ENCODE results near the gene KIF20B.

The KIF20B gene

DNA sequence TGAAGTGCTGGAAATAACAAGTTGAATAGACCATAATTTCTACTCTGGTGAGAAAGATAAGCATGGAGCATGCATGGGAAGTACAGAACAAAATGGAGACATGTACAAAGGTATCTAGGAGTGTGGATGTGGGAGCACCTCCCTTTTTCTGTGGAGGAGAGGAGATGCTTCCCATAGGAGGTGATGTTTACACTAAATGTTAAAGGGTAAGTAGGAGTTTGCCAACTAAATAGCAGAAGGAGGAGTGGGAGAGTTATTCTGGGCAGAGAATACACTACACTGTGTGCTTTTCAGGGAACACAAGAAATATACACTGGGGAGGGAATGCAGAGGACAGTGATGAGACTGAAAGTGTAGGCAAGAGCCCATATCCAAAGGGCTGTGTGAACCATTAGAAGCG lies 35.3 kb upstream of the KIF20B start:
- Mint-ChIP-seq H3K27ac (no peak overlapping the region), H3K36me3 (ENCODE audit: low read depth) (no peaks in the 10 kb centered on the region), H3K9me3 (no peaks in the 10 kb centered on the region), H3K27me3 (no peaks in the 10 kb centered on the region), H3K4me1 (ENCODE audit: low read depth) (peaks cover 9% of the 10 kb centered on the region), H3K4me3 (no peak overlapping the region)
- intact Hi-C loops (cut with micrococcal nuclease) = no loop called here

DNA sequence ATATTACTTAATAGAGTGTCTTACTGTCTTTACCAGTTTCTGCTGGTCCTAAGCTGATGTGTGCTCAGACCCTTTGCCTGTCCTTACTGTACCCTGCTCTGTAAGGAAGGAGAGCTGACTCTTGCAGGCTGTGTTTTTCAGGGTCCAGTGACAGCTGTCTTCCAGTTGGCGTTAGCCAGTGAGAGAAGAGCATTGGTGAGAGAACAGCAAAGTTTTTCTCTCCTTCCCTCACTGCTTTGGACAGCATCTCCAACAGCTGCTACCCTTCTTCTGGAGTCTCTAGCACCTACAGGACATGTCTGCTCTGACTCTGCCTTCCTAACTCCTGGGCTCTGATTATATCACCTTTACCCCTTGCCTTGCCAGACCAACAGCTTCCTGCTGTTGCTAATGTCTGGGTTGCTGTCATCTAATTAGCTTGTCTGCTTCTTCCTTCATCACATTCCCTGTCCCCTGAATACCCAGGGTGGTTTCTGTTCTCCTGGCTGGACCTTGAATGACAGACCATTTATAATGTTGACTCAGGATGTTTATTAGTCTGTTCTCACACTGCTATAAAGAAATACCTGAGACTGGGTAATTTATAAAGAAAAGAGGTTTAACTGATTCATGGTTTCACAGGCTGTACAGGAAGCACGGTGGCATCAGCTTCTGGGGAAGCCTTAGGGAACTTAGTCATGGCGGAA lies 32.9 kb upstream of the KIF20B start:
- Mint-ChIP-seq H3K4me1 (ENCODE audit: low read depth) (peaks cover 9% of the 10 kb centered on the region), H3K9me3 (no peaks in the 10 kb centered on the region), H3K27me3 (no peaks in the 10 kb centered on the region), H3K4me3 (no peak overlapping the region), H3K27ac (no peak overlapping the region), H3K36me3 (ENCODE audit: low read depth) (no peaks in the 10 kb centered on the region)
- intact Hi-C loops (cut with micrococcal nuclease) = no loop called here

DNA sequence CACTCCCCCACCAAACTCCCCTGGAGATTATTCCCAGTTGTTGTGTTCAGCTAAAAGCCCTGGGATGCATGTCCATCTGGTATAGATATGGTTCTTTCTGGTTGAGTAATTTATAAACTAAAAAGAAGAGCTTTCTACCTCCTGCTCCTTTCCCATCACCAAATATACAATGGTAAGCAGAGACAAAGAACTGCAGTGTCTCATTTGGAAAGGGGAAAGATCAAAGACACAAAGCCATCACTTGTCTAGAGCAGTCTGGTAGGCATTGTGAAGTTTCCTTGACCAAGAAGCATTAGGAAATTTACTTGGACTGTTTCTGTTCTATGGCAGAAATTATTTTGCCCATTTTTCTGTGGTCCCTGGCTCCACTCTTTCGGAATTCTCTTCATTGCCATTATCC lies 31.4 kb upstream of the KIF20B start:
- intact Hi-C loops (cut with micrococcal nuclease) = no loop called here
- H3K4me3 Mint-ChIP-seq = no peak overlapping the region
- H3K27me3 Mint-ChIP-seq = no peaks in the 10 kb centered on the region
- no peak overlapping the region for H3K27ac Mint-ChIP-seq
- H3K4me1 Mint-ChIP-seq (ENCODE audit: low read depth) = peaks cover 9% of the 10 kb centered on the region
- H3K36me3 Mint-ChIP-seq (ENCODE audit: low read depth) = no peaks in the 10 kb centered on the region
- no peaks in the 10 kb centered on the region for H3K9me3 Mint-ChIP-seq

DNA sequence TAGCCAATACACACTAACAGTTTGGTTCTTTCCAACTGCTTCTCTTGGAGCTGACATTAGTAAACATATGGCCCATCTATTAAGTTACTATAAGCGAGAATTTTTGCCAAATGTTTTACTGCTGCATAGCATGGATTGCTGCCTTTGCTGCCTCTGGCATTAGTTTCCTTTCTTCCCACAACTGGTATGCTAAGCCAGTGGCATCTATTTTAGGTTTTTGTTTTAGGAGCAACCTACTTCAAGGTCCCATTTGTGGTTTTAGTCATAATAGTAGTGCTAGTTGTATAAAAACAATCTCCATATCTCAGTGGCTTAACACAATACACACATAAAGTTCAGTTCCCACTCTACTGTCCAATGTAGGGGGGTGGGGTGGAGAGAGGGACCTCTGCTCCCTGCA lies 30.5 kb upstream of the KIF20B start:
- Mint-ChIP-seq H3K36me3 (ENCODE audit: low read depth) (no peaks in the 10 kb centered on the region), H3K4me3 (no peak overlapping the region), H3K9me3 (no peaks in the 10 kb centered on the region), H3K4me1 (ENCODE audit: low read depth) (peaks cover 9% of the 10 kb centered on the region), H3K27me3 (no peaks in the 10 kb centered on the region), H3K27ac (no peak overlapping the region)
- intact Hi-C loops (cut with micrococcal nuclease) = no loop called here

DNA sequence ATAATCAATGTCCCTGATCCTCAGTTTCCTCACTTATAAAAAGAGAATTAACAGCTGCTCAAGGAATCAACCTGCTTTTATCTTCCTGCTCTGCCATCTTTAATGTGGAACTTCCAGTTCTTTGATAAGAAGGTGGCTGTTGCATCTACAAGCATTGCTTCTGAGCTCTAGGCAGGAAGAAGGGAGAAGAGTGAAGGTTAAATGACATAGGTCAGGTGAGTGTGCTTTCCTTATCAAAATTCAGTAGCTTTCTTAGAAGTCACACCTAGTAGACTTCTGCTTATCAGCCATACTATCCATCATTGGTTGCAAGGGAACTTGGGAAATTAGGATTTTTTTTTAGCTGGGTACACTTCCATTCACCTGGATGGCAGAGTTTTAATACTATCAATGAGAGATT lies 24.0 kb upstream of the KIF20B start:
- intact Hi-C loops (cut with micrococcal nuclease) = no loop called here
- Mint-ChIP-seq H3K27ac (no peak overlapping the region), H3K36me3 (ENCODE audit: low read depth) (no peaks in the 10 kb centered on the region), H3K4me3 (no peak overlapping the region), H3K4me1 (ENCODE audit: low read depth) (no peaks in the 10 kb centered on the region), H3K27me3 (no peaks in the 10 kb centered on the region), H3K9me3 (no peaks in the 10 kb centered on the region)

DNA sequence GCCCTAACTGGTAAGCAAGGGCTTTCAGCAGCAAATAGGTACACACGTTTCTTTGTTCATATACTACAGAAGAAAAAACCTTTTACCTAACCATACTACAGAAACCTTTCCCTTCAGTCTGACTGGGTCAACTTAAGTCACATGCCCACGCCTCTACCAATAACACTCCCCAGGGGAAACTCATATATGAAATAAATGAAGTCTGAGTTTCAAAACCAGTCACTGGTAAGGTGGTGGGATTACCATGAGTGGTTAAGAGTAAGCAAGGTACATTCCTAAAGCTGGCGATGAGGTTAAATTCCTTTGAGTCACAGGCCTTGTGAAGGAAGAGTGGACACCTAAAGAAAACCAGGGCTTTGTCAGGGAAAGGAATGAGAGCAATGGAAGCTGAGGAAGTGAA lies 21.4 kb upstream of the KIF20B start:
- Mint-ChIP-seq H3K9me3 (no peaks in the 10 kb centered on the region), H3K4me1 (ENCODE audit: low read depth) (peaks cover 11% of the 10 kb centered on the region), H3K36me3 (ENCODE audit: low read depth) (no peaks in the 10 kb centered on the region), H3K27ac (no peak overlapping the region), H3K27me3 (no peaks in the 10 kb centered on the region), H3K4me3 (no peak overlapping the region)
- intact Hi-C loops (cut with micrococcal nuclease) = no loop called here

DNA sequence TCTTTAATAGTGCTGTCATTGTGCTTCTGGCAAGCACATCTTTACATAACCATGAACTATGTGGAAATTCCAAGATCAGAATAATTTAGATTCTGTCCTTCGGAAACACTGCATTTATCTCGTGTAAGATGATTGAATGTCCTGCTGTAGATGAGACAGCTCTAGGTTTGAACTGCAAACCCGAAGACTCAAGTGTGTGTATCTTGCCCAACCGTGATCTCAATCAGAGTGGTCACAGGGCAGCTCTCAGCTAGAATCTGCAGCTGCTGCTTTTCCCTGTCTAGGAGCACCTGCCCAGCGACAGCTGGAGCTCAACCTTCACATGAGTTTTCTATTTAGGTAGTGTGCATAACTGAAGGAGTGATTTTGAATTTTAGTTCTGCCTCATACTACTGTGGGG lies 17.5 kb upstream of the KIF20B start:
- H3K27me3 Mint-ChIP-seq = no peaks in the 10 kb centered on the region
- no peaks in the 10 kb centered on the region for H3K36me3 Mint-ChIP-seq (ENCODE audit: low read depth)
- intact Hi-C loops (cut with micrococcal nuclease) = no loop called here
- H3K4me1 Mint-ChIP-seq (ENCODE audit: low read depth) = peaks cover 11% of the 10 kb centered on the region
- no peak overlapping the region for H3K4me3 Mint-ChIP-seq
- no peaks in the 10 kb centered on the region for H3K9me3 Mint-ChIP-seq
- H3K27ac Mint-ChIP-seq = no peak overlapping the region

DNA sequence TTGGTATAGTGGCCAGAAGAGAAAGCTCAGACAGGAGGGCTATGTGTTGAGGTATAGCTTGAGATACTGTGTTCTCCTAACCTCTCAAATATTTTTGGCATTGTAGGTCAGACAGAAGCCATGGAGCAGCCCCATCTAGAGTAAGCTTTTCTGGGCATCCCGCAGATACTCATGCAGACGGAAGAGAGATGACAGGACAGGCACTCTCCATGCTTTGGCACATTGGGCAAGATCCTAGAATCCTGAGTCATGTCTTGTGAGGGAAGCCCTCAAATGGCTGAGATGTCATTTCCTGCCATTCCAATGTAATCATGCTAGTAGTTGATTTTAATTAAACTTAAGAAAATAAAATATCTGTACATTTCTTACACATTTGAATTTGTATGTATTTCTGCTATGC lies 16.8 kb upstream of the KIF20B start:
- H3K4me3 Mint-ChIP-seq = no peak overlapping the region
- no peak overlapping the region for H3K27ac Mint-ChIP-seq
- no peaks in the 10 kb centered on the region for H3K9me3 Mint-ChIP-seq

DNA sequence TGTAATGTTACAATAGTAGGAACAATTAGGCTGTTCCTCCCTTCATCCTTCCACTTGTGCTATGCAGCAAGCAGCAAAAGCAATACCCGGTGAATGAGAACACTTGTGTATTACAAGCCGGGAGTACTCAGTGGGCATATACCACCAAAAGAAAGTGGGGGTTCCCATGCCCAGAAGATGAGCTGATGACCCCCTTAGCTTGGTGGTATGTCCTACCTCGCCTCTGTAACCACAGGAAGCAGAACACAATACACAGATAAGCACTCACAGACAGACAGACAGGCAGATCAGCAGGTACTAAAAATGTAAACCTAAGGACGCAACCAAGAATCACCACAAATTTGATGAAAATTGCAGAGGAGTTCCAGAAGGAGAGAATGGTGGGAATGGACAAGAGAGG lies 15.5 kb upstream of the KIF20B start:
- Mint-ChIP-seq H3K36me3 (ENCODE audit: low read depth) (no peaks in the 10 kb centered on the region), H3K9me3 (no peaks in the 10 kb centered on the region), H3K27me3 (no peaks in the 10 kb centered on the region), H3K4me1 (ENCODE audit: low read depth) (peaks cover 11% of the 10 kb centered on the region), H3K4me3 (no peak overlapping the region), H3K27ac (no peak overlapping the region)
- intact Hi-C loops (cut with micrococcal nuclease) = no loop called here

More for the DNA sequence above, 16.8 kb upstream of the KIF20B start:
- peaks cover 11% of the 10 kb centered on the region for H3K4me1 Mint-ChIP-seq (ENCODE audit: low read depth)
- intact Hi-C loops (cut with micrococcal nuclease) = no loop called here
- no peaks in the 10 kb centered on the region for H3K36me3 Mint-ChIP-seq (ENCODE audit: low read depth)
- H3K27me3 Mint-ChIP-seq = no peaks in the 10 kb centered on the region

DNA sequence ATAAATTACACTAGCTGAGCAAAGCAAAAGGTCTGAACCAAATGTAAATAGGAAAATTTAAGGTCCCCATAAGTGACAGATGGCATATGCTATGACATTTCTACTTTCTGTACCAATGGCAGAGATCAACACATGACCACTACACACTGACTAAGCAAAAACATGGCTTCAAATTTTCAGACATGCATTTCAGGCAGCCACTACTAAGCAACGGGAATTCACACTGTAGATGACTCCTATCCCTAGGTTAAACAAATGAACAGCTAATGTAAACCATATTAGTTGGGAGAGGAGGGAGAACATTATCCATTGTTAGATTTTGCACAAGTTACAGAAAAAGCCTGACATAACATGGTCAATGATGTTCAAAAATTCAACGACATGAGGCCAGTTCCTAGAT lies 11.4 kb upstream of the KIF20B start:
- peaks cover 1% of the 10 kb centered on the region for H3K4me1 Mint-ChIP-seq (ENCODE audit: low read depth)

DNA sequence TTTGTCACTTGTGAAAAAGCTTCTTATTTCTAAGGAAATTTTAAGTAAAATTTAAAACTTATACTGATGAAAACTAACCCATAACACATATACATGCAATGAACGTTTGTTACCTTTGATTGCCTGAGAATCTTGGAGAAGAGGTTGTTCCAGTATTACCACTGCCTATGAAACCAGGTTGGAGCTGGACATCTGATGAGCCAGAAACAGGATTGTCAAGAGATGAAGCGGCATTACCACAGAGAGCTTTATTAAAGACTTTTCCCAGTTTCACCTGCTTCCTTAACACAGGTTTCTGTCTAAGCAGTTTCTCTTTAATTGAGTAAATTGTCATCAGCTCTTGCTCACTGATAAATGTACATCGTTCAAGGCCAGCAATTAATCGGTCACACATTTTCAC lies 9.0 kb upstream of the KIF20B start:
- H3K4me1 Mint-ChIP-seq (ENCODE audit: low read depth) = peaks cover 5% of the 10 kb centered on the region

More for the DNA sequence above, 11.4 kb upstream of the KIF20B start:
- Mint-ChIP-seq H3K36me3 (ENCODE audit: low read depth) (no peaks in the 10 kb centered on the region), H3K27me3 (no peaks in the 10 kb centered on the region), H3K27ac (no peak overlapping the region), H3K4me3 (no peak overlapping the region), H3K9me3 (no peaks in the 10 kb centered on the region)
- intact Hi-C loops (cut with micrococcal nuclease) = no loop called here

DNA sequence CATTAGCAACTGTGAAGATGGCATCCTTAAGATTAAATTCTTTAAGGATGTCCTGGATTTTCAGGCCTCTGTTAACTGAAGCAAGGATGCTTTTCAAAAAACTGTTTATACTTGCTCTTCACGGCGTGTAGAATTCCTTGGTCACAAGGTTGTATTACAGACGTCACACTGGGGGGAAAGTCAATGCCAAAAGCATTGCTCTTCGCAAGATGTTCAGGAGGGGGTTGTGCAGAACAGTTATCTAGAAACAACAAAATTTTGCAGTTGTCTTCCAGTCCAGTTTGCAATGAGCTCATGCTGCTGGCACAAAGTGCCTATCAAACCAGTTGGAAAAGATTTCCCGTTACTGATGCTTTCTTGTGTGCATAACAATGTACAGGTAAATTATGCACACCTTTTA lies 8.2 kb upstream of the KIF20B start:
- no peaks in the 10 kb centered on the region for H3K36me3 Mint-ChIP-seq (ENCODE audit: low read depth)
- intact Hi-C loops (cut with micrococcal nuclease) = no loop called here
- no peak overlapping the region for H3K27ac Mint-ChIP-seq

More for the DNA sequence above, 9.0 kb upstream of the KIF20B start:
- Mint-ChIP-seq H3K9me3 (no peaks in the 10 kb centered on the region), H3K27me3 (no peaks in the 10 kb centered on the region), H3K4me3 (no peak overlapping the region), H3K36me3 (ENCODE audit: low read depth) (no peaks in the 10 kb centered on the region), H3K27ac (no peak overlapping the region)
- intact Hi-C loops (cut with micrococcal nuclease) = no loop called here

DNA sequence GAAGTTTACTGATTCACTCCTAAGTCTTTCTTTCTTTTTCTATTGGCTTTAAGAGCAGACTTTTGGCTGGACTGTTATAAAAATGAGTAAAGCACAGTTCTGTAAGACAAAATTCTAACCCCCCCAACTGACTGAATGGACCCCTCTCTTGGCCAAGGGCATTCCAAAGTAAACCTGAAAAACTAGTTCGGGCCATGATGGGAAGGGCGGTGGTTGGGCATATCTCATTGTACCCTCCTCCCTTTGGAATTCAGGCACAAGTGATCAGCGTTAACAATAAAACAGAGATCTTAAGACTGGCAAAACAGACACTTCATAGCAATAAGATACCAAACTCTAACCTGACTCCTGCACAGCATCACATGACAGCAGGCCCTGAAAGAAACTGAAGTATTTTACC lies 6.1 kb upstream of the KIF20B start:
- Mint-ChIP-seq H3K4me1 (ENCODE audit: low read depth) (peaks cover 12% of the 10 kb centered on the region), H3K36me3 (ENCODE audit: low read depth) (no peaks in the 10 kb centered on the region), H3K4me3 (no peak overlapping the region), H3K27ac (no peak overlapping the region), H3K9me3 (no peaks in the 10 kb centered on the region), H3K27me3 (no peaks in the 10 kb centered on the region)
- intact Hi-C loops (cut with micrococcal nuclease) = no loop called here

More for the DNA sequence above, 8.2 kb upstream of the KIF20B start:
- H3K9me3 Mint-ChIP-seq = no peaks in the 10 kb centered on the region
- H3K4me3 Mint-ChIP-seq = no peak overlapping the region
- no peaks in the 10 kb centered on the region for H3K27me3 Mint-ChIP-seq
- H3K4me1 Mint-ChIP-seq (ENCODE audit: low read depth) = peaks cover 5% of the 10 kb centered on the region

DNA sequence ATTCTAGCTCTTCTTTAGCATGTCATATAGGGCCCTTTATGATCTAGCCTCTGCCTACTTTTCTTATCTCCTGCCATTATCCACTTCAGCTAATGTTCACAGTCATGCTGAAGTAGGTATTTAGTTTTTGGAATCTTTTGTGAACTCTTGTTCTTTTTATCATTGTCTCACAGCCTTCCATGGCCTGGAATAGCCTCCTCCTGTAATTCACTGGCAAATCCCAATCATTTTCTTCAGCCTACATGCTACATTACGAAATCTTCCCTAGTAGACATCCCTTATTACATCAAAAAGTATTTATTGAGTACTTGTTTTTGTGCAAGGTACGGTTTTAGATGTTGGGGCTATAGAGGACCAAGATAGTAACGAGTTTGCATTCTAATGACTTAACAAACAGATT lies 3.4 kb upstream of the KIF20B start:
- intact Hi-C loops (cut with micrococcal nuclease) = no loop called here
- peaks cover 23% of the 10 kb centered on the region for H3K4me1 Mint-ChIP-seq (ENCODE audit: low read depth)
- H3K4me3 Mint-ChIP-seq = no peak overlapping the region
- H3K9me3 Mint-ChIP-seq = no peaks in the 10 kb centered on the region
- H3K27me3 Mint-ChIP-seq = no peaks in the 10 kb centered on the region
- H3K27ac Mint-ChIP-seq = no peak overlapping the region
- peaks cover 10% of the 10 kb centered on the region for H3K36me3 Mint-ChIP-seq (ENCODE audit: low read depth)

DNA sequence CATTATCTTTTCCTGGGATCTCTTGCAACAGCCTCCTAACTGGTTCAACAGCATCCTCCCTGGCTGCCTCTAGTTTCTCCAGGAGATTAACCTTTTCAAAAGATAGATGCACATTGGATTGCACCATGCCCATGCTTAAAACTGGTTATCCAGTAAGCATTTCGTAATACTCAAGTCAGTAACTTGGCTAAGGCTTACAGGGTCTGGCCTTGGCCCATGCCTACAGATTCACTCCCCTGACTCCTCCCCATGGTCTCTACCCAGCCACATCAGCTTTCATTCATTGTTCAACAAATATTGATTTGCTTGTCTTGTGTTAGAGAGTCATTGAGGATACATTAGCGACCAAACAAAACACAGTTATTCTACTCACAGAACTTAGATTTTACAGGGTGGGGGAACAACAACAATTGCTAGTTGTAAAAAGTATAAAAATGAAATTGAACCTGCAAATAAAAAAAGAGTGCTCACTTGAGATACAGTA lies 1.8 kb upstream of the KIF20B start:
- intact Hi-C loops (cut with micrococcal nuclease) = loop anchor here (2.0 to 10.0 kb wide), 3 partner anchors 38 to 275 kb away; partner anchors contain the start of gene PANK1
- H3K27ac Mint-ChIP-seq = no peak overlapping the region

More for the DNA sequence above, 1.8 kb upstream of the KIF20B start:
- Mint-ChIP-seq H3K9me3 (no peaks in the 10 kb centered on the region), H3K4me3 (no peak overlapping the region), H3K4me1 (ENCODE audit: low read depth) (peaks cover 23% of the 10 kb centered on the region), H3K27me3 (no peaks in the 10 kb centered on the region), H3K36me3 (ENCODE audit: low read depth) (peaks cover 10% of the 10 kb centered on the region)

Measured in dendritic cell treated with granulocyte-macrophage colony-stimulating factor and Interleukin-4, amounts not matched to agents 40 ng/mL and 50 ng/mL, for 4 days (primary cell).